Stimulated activated CD4-positive, alpha-beta T cell treated with anti-CD3 and anti-CD28 coated beads, TNF-alpha, amount 100 ng/mL, for 24 hours (primary cell): ENCODE measurements around the gene TPD52L2.
"Not testable (repeated sequence)": the region's sequence is repeated elsewhere in the genome, so short reads cannot be mapped to it uniquely, and the experiment has no call there.

ENCODE experiments used
- DNase-seq, 3 experiments: peaks; one replicate each; pipeline ENCODE4 v3.0.0-alpha.2; 2020; ENCODE audit warnings: low read depth in 3 of 3

TPD52L2 gene

GRCh38 chr20:63835021-63835858, 29.8 kb upstream of the TPD52L2 start:
- no peak for DNase-seq

GRCh38 chr20:63836458-63837344, 28.4 kb upstream of the TPD52L2 start:
- no peak for DNase-seq

GRCh38 chr20:63837479-63837878, 27.6 kb upstream of the TPD52L2 start:
- no peak for DNase-seq

- no peak for DNase-seq
These were observed 25.4 kb upstream of the TPD52L2 start for GRCh38 chr20:63839620-63840019.

GRCh38 chr20:63840405-63840828, 24.7 kb upstream of the TPD52L2 start:
- DNase-seq, result no peak

- no peak for DNase-seq
These were observed 22.8 kb upstream of the TPD52L2 start for GRCh38 chr20:63842258-63842657.

- DNase-seq, result no peak
These were observed 21.8 kb upstream of the TPD52L2 start for GRCh38 chr20:63843222-63843621.

GRCh38 chr20:63843778-63844177, 21.3 kb upstream of the TPD52L2 start:
- no peak for DNase-seq

GRCh38 chr20:63844511-63844991, 20.5 kb upstream of the TPD52L2 start:
- DNase-seq, result no peak

GRCh38 chr20:63846128-63846771, 18.8 kb upstream of the TPD52L2 start:
- no peak for DNase-seq

- no peak for DNase-seq
These were observed 18.2 kb upstream of the TPD52L2 start for GRCh38 chr20:63846888-63847236.

GRCh38 chr20:63847237-63848002, 17.6 kb upstream of the TPD52L2 start:
- DNase-seq, result no peak

GRCh38 chr20:63848003-63848911, 16.8 kb upstream of the TPD52L2 start:
- no peak for DNase-seq

GRCh38 chr20:63850689-63851547, 14.2 kb upstream of the TPD52L2 start:
- peak; percentile 29 to 63 (median 43) for DNase-seq

GRCh38 chr20:63851548-63851943, 13.5 kb upstream of the TPD52L2 start:
- not testable (repeated sequence) for DNase-seq

GRCh38 chr20:63853733-63854068, 11.4 kb upstream of the TPD52L2 start:
- not testable (repeated sequence) for DNase-seq

GRCh38 chr20:63854069-63854765, 10.9 kb upstream of the TPD52L2 start:
- DNase-seq, result no peak

GRCh38 chr20:63854766-63855362, 10.2 kb upstream of the TPD52L2 start:
- DNase-seq, result no peak
